A549 (cell line): ENCODE data around the gene UHMK1. TPM values are rescaled to one million over a fixed set of nuclear protein-coding genes. Genes with fewer than 3 reads are reported as not detected.

Source experiments
- ATAC-seq, 2 experiments: fragments of 200-7000 bp in 1 of 2; fragments of >200 bp in 1 of 2; cut with Nextera tagmentation in 1 of 2; cut with Tn5 transposase in 1 of 2; 3 replicates each; pipeline versions ENCODE4 v1.8.0 to v1.9.1; 2018 to 2020; ENCODE audit warnings: mild to moderate bottlenecking in 1 of 2, moderate library complexity in 1 of 2
- CTCF ChIA-PET: fragments of 300-600 bp; sonication (Branson Sonifier 250); formaldehyde crosslinking; extraction: SDS; loops from one replicate; lab custom pipeline; 2021; ENCODE audit warnings: antibody characterized with exemption, inconsistent platforms; lab: Yijun Ruan, JAX
- POLR2A ChIA-PET: fragments of 350-600 bp; formaldehyde crosslinking; extraction: SDS; loops from one replicate; lab custom pipeline; 2021; ENCODE audit warnings: antibody characterized with exemption, inconsistent platforms; lab: Yijun Ruan, JAX
- DNase-seq, 2 experiments: peaks; one replicate each; pipeline versions ENCODE4 v3.0.0 to v3.0.0-alpha.2; 2011 to 2016; ENCODE audit warnings: low read depth in 1 of 2, low spot score in 1 of 2
- FAIRE-seq: peaks from 2 replicates; lab custom pipeline; 2011; peaks lifted over from hg19 to GRCh38; lab: Jason Lieb, UNC
- H3K27ac ChIP-seq, 2 experiments: fragments of >200 bp; sonication (Bioruptor Twin); formaldehyde crosslinking; 3 replicates each; pipeline ENCODE4 v1.5.1; 2016 to 2017
- H3K4me1 ChIP-seq: fragments of >200 bp; sonication (Bioruptor Twin); formaldehyde crosslinking; 3 replicates; pipeline ENCODE4 v1.6.1; 2016
- H3K4me2 ChIP-seq: fragments of >200 bp; sonication (Bioruptor Twin); formaldehyde crosslinking; 3 replicates; pipeline ENCODE4 v1.6.1; 2016
- H3K4me3 ChIP-seq: fragments of >200 bp; sonication (Bioruptor Twin); formaldehyde crosslinking; 3 replicates; pipeline ENCODE4 v1.5.1; 2016
- H3K9me3 ChIP-seq: fragments of >200 bp; sonication (Bioruptor Twin); formaldehyde crosslinking; 3 replicates; pipeline ENCODE4 v1.6.1; 2016
- CBX2 ChIP-seq: fragments of 200-600 bp; sonication (generic); IDR thresholded peaks from 2 replicates; pipeline ENCODE4 v1.6.1; 2016; ENCODE audit warnings: low read depth, mild to moderate bottlenecking, borderline replicate concordance
- CBX8 ChIP-seq: fragments of 200-600 bp; sonication (generic); IDR thresholded peaks from 2 replicates; pipeline ENCODE4 v1.6.1; 2016
- EHF ChIP-seq: fragments of 250-450 bp; sonication (Bioruptor Pico); IDR thresholded peaks from 2 replicates; pipeline ENCODE4 v1.5.0; 2020; ENCODE audit warnings: mild to moderate bottlenecking
- FOSL2 ChIP-seq, 2 experiments: fragments of 450-650 bp in 1 of 2; fragments of >200 bp in 1 of 2; sonication (Bioruptor Twin) in 1 of 2; formaldehyde crosslinking; IDR thresholded peaks; 2 replicates each; pipeline versions ENCODE4 v1.5.0 to v1.6.1; 2016 to 2020; ENCODE audit warnings: mild to moderate bottlenecking in 1 of 2, moderate library complexity in 1 of 2
- FOXS1 ChIP-seq: fragments of 250-450 bp; sonication (Bioruptor Pico); IDR thresholded peaks from 2 replicates; pipeline ENCODE4 v1.5.0; 2020; ENCODE audit warnings: mild to moderate bottlenecking, moderate library complexity
- HOXA7 ChIP-seq: fragments of 250-450 bp; sonication (Bioruptor Pico); IDR thresholded peaks from 2 replicates; pipeline ENCODE4 v1.5.0; 2020; ENCODE audit warnings: mild to moderate bottlenecking, moderate library complexity
- JUNB ChIP-seq: fragments of >200 bp; sonication (Bioruptor Twin); formaldehyde crosslinking; IDR thresholded peaks from 2 replicates; pipeline ENCODE4 v1.6.1; 2016
- KDM5A ChIP-seq: fragments of 200-600 bp; sonication (generic); IDR thresholded peaks from 2 replicates; pipeline ENCODE4 v1.6.1; 2016; ENCODE audit warnings: antibody characterized with exemption, mild to moderate bottlenecking
- MAFK ChIP-seq: fragments of 450-650 bp; IDR thresholded peaks from 2 replicates; pipeline ENCODE4 v1.6.1; 2014; ENCODE audit not compliant: partially characterized antibody
- MYC ChIP-seq: IDR thresholded peaks from 2 replicates; pipeline ENCODE4 v1.6.1; 2012; ENCODE audit warnings: mild to moderate bottlenecking, inconsistent platforms, low read length, improper control_type of control experiment, borderline replicate concordance
- NFE2L2 ChIP-seq: fragments of 150-350 bp; conservative IDR thresholded peaks from 2 replicates; pipeline ENCODE4 v1.6.1; 2014; ENCODE audit warnings: low read length
- PHF8 ChIP-seq: fragments of 200-600 bp; sonication (generic); IDR thresholded peaks from 2 replicates; pipeline ENCODE4 v1.6.1; 2016; ENCODE audit warnings: low read depth, mild to moderate bottlenecking, antibody characterized with exemption, moderate library complexity, borderline replicate concordance
- POLR2A ChIP-seq: IDR thresholded peaks from 2 replicates; pipeline ENCODE4 v1.6.1; 2012; ENCODE audit warnings: mild to moderate bottlenecking, low read length
- POLR2AphosphoS2 ChIP-seq: conservative IDR thresholded peaks from 2 replicates; pipeline ENCODE4 v1.6.1; 2012; ENCODE audit warnings: low read length, improper control_type of control experiment, inconsistent platforms
- RAD21 ChIP-seq, 2 experiments: fragments of >200 bp in 1 of 2; sonication (Bioruptor Twin) in 1 of 2; formaldehyde crosslinking in 1 of 2; IDR thresholded peaks in 1 of 2; conservative IDR thresholded peaks in 1 of 2; 2 replicates in 1 of 2; 3 replicates in 1 of 2; pipeline ENCODE4 v1.6.1; 2012 to 2018; ENCODE audit warnings: inconsistent platforms in 1 of 2
- RFX5 ChIP-seq: fragments of 450-650 bp; IDR thresholded peaks from 2 replicates; pipeline ENCODE4 v1.7.1; 2014; ENCODE audit warnings: antibody characterized with exemption, mild to moderate bottlenecking, moderate library complexity
- SMC3 ChIP-seq: fragments of >200 bp; sonication (Bioruptor Twin); formaldehyde crosslinking; IDR thresholded peaks from 3 replicates; pipeline ENCODE4 v1.6.1; 2018; ENCODE audit warnings: inconsistent platforms
- ZC3H11A ChIP-seq: fragments of 450-650 bp; IDR thresholded peaks from 2 replicates; pipeline ENCODE4 v1.6.1; 2014; ENCODE audit warnings: antibody characterized with exemption, mild to moderate bottlenecking
- ZNF302 ChIP-seq: fragments of 250-450 bp; sonication (Bioruptor Pico); IDR thresholded peaks from 2 replicates; pipeline ENCODE4 v1.9.0; 2021; ENCODE audit warnings: inconsistent platforms, mild to moderate bottlenecking, moderate library complexity
- WGBS: methylation state at CpG from one replicate; pipeline ENCODE4 v1.1.6; 2017; ENCODE audit errors: missing lambda C conversion rate; 5-methylcytosine and 5-hydroxymethylcytosine counted together
- polyA plus RNA-seq, 4 experiments: library from polyadenylated mRNA; depleted of rRNA in 3 of 4; stranded (reverse); fragments of >200 nt; fragmentation: RNase III in 1 of 4; extraction: RNeasy Plus Mini Kit Qiagen cat#74134 plus additional on column Dnase treatment in 1 of 4; gene quantifications; 2 replicates in 3 of 4; 3 replicates in 1 of 4; pipeline ENCODE4 v1.2.3, GENCODE V29; 2011 to 2017
- TF ChIP-seq, protein P1 (sequence below): fragments of 250-450 bp; sonication (Bioruptor Pico); IDR thresholded peaks from 2 replicates; pipeline ENCODE4 v1.5.0; 2020; ENCODE audit warnings: low read depth, mild to moderate bottlenecking, moderate library complexity
- TF ChIP-seq, protein P2 (sequence below): fragments of 450-650 bp; IDR thresholded peaks from 2 replicates; pipeline ENCODE4 v1.6.1; 2014; ENCODE audit warnings: antibody characterized with exemption
- TF ChIP-seq, protein P3 (sequence below): fragments of >200 bp; sonication (Bioruptor Twin); formaldehyde crosslinking; IDR thresholded peaks from 3 replicates; pipeline ENCODE4 v1.5.1; 2016

UHMK1 gene
- polyA plus RNA-seq, 2 of the 4 experiments (the other 2 are of a cell fraction), result 21.0 to 42.2 TPM

DNA sequence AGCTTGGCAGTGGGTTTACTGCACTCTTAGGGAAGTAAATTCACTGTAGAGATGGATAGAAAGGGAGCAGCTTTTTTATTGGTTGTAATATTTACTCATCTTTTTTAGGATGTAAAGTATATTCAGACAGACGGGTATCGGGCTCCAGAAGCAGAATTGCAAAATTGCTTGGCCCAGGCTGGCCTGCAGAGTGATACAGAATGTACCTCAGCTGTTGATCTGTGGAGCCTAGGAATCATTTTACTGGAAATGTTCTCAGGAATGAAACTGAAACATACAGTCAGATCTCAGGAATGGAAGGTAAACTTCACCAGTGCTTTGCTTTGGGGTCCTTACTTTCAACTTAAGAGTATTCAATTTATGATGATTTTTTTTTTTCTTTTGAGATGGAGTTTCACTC, 3.2 kb downstream of the UHMK1 start (continued):
- TF ChIP-seq, protein P1, sequence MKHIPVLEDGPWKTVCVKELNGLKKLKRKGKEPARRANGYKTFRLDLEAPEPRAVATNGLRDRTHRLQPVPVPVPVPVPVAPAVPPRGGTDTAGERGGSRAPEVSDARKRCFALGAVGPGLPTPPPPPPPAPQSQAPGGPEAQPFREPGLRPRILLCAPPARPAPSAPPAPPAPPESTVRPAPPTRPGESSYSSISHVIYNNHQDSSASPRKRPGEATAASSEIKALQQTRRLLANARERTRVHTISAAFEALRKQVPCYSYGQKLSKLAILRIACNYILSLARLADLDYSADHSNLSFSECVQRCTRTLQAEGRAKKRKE, result no peak
- no peak for TF ChIP-seq FOSL2 (IDR thresholded peaks at IDR 0.05)
- TF ChIP-seq FOSL2 (CRISPR knock-in tag; IDR thresholded peaks at IDR 0.05), result no peak
- TF ChIP-seq MYC, result no peak
- no peak for TF ChIP-seq POLR2AphosphoS2
- no peak for TF ChIP-seq CBX2
- TF ChIP-seq, protein P2, sequence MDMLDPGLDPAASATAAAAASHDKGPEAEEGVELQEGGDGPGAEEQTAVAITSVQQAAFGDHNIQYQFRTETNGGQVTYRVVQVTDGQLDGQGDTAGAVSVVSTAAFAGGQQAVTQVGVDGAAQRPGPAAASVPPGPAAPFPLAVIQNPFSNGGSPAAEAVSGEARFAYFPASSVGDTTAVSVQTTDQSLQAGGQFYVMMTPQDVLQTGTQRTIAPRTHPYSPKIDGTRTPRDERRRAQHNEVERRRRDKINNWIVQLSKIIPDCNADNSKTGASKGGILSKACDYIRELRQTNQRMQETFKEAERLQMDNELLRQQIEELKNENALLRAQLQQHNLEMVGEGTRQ, result no peak

DNA sequence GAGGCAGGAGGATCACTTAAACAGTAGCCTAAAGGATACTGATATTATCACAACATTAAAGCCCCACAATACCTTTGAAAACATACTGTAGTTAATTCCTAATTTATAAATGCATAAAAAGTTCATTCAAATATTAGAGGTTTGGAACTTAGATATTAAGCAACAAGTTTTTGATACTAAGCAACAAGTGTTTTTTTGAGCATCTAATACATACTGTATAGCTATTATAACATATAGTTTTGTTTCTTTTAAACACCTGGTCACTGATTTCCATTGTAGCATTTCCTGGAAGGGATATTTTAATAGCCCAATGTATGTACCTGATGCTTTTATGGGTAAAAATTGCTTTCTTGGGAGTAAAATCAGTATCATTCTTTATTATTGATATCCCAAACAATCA, 4.5 kb downstream of the UHMK1 start:
- no peak for DNase-seq
- Histone ChIP-seq H3K4me1 (peaks cover 11% of the 10 kb centered on the region; the same call in 1 of the 3 replicates), H3K4me3 (no peak overlapping the region), H3K27ac (no peak overlapping the region), H3K4me2 (no peak overlapping the region), H3K9me3 (no peaks in the 10 kb centered on the region)
- no peak for ATAC-seq
- ChIA-PET POLR2A (no interaction called here), CTCF (interaction anchor here (0.6 to 1.7 kb wide), 3 partner anchors 12 to 352 kb away, joined by 3 to 5 read pairs (median 4); no protein-coding TSS in a partner anchor)
- TF ChIP-seq RFX5, result no peak
- no peak for TF ChIP-seq FOSL2 (IDR thresholded peaks at IDR 0.05)
- no peak for TF ChIP-seq FOSL2 (CRISPR knock-in tag; IDR thresholded peaks at IDR 0.05)
- TF ChIP-seq, protein P3, sequence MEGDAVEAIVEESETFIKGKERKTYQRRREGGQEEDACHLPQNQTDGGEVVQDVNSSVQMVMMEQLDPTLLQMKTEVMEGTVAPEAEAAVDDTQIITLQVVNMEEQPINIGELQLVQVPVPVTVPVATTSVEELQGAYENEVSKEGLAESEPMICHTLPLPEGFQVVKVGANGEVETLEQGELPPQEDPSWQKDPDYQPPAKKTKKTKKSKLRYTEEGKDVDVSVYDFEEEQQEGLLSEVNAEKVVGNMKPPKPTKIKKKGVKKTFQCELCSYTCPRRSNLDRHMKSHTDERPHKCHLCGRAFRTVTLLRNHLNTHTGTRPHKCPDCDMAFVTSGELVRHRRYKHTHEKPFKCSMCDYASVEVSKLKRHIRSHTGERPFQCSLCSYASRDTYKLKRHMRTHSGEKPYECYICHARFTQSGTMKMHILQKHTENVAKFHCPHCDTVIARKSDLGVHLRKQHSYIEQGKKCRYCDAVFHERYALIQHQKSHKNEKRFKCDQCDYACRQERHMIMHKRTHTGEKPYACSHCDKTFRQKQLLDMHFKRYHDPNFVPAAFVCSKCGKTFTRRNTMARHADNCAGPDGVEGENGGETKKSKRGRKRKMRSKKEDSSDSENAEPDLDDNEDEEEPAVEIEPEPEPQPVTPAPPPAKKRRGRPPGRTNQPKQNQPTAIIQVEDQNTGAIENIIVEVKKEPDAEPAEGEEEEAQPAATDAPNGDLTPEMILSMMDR, result no peak
- no peak for TF ChIP-seq EHF (CRISPR knock-in tag)
- TF ChIP-seq MAFK, result no peak
- FAIRE-seq, result no peak

DNA sequence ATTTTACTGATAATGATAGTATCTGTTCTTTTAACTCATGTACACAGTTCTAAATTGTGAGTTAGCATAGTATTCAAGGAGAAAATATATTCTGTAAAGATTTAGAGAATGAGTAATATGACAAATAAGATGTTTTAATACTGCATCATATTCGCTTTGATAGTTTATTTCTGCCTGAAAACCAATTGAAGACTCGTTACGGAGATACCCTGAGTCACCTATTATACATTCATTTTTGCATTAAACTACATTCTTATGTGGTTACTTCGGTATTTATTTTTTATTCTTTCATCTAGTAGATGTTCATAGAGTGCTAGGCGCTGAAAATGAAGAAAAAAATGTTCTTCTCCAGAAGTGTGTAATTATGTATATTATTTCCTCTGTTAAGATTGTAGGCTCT, 5.3 kb downstream of the UHMK1 start:
- no peak for TF ChIP-seq POLR2A
- TF ChIP-seq HOXA7 (CRISPR knock-in tag), result no peak
- no peak for TF ChIP-seq KDM5A
- no peak for TF ChIP-seq CBX8
- no peak for TF ChIP-seq FOXS1 (CRISPR knock-in tag)
- TF ChIP-seq RFX5, result no peak
- no peak for TF ChIP-seq RAD21 (conservative IDR thresholded peaks at IDR 0.05 in 1 of 2, IDR thresholded peaks at IDR 0.05 in 1 of 2)
- TF ChIP-seq ZC3H11A, result no peak
- TF ChIP-seq PHF8, result no peak
- no peak for TF ChIP-seq ZNF302 (CRISPR knock-in tag)
- no peak for TF ChIP-seq NFE2L2
- TF ChIP-seq JUNB, result no peak
- no peak for TF ChIP-seq SMC3
- TF ChIP-seq, all 56 proteins: peak for 0
- ATAC-seq (no peak), FAIRE-seq (no peak), DNase-seq (no peak)
- H3K4me2 ChIP-seq, result no peak overlapping the region
- 86% methylated on average over 5 of the region's 5 CpGs for WGBS
- H3K27ac ChIP-seq, result no peak overlapping the region
- H3K4me1 ChIP-seq, result peaks cover 11% of the 10 kb centered on the region; the same call in 1 of the 3 replicates
- no peaks in the 10 kb centered on the region for H3K9me3 ChIP-seq
- no peak overlapping the region for H3K4me3 ChIP-seq
- POLR2A ChIA-PET, result no interaction called here
- CTCF ChIA-PET, result interaction anchor here (0.6 to 1.7 kb wide), 3 partner anchors 11 to 765 kb away, joined by 3 to 4 read pairs (median 3); no protein-coding TSS in a partner anchor
